ENCODE results near the gene IGF1R.

Gene IGF1R

GRCh38 chr15:98774756-98775497 lies 126.6 kb downstream of the IGF1R start:
- DNase-seq (ENCODE audit: low spot score), result no peak

- DNase-seq (ENCODE audit: low spot score), result no peak
These were observed 127.3 kb downstream of the IGF1R start for GRCh38 chr15:98775498-98776230.

GRCh38 chr15:98776607-98777281 lies 128.4 kb downstream of the IGF1R start:
- DNase-seq (ENCODE audit: low spot score), result no peak

- no peak for DNase-seq (ENCODE audit: low spot score)
These were observed 129.1 kb downstream of the IGF1R start for GRCh38 chr15:98777426-98777825.

- no peak for DNase-seq (ENCODE audit: low spot score)
These were observed 130.1 kb downstream of the IGF1R start for GRCh38 chr15:98778263-98778959.

- DNase-seq (ENCODE audit: low spot score), result no peak
These were observed 130.6 kb downstream of the IGF1R start for GRCh38 chr15:98778960-98779359.

GRCh38 chr15:98779463-98780071 lies 131.2 kb downstream of the IGF1R start:
- DNase-seq (ENCODE audit: low spot score), result peak; percentile 64

GRCh38 chr15:98781838-98782237 lies 133.5 kb downstream of the IGF1R start:
- DNase-seq (ENCODE audit: low spot score), result no peak

- DNase-seq (ENCODE audit: low spot score), result no peak
These were observed 134.5 kb downstream of the IGF1R start for GRCh38 chr15:98782801-98783200.

- no peak for DNase-seq (ENCODE audit: low spot score)
These were observed 137.1 kb downstream of the IGF1R start for GRCh38 chr15:98785431-98785806.

GRCh38 chr15:98785807-98786621 lies 137.7 kb downstream of the IGF1R start:
- DNase-seq (ENCODE audit: low spot score), result peak; percentile 84

- no peak for DNase-seq (ENCODE audit: low spot score)
These were observed 138.4 kb downstream of the IGF1R start for GRCh38 chr15:98786717-98787116.

GRCh38 chr15:98787194-98787593 lies 138.9 kb downstream of the IGF1R start:
- no peak for DNase-seq (ENCODE audit: low spot score)

GRCh38 chr15:98787936-98788757 lies 139.8 kb downstream of the IGF1R start:
- DNase-seq (ENCODE audit: low spot score), result no peak

GRCh38 chr15:98789020-98789419 lies 140.7 kb downstream of the IGF1R start:
- DNase-seq (ENCODE audit: low spot score), result no peak

- no peak for DNase-seq (ENCODE audit: low spot score)
These were observed 141.9 kb downstream of the IGF1R start for GRCh38 chr15:98790270-98790669.

- DNase-seq (ENCODE audit: low spot score), result no peak
These were observed 142.8 kb downstream of the IGF1R start for GRCh38 chr15:98791046-98791701.

- no peak for DNase-seq (ENCODE audit: low spot score)
These were observed 143.8 kb downstream of the IGF1R start for GRCh38 chr15:98792117-98792516.

GRCh38 chr15:98794211-98794610 lies 145.9 kb downstream of the IGF1R start:
- no peak for DNase-seq (ENCODE audit: low spot score)
